HG03066 (cell line): ENCODE results near the gene KCNN2.
"Not testable (repeated sequence)": the region's sequence is repeated elsewhere in the genome, so short reads cannot be mapped to it uniquely, and the experiment has no call there.

Source experiments
- ATAC-seq: cut with Tn5 transposase; IDR thresholded peaks from one replicate; pipeline ENCODE4 v1.9.1; 2021; ENCODE audit warnings: low read depth; ENCODE audit not compliant: unreplicated experiment

KCNN2 gene

DNA sequence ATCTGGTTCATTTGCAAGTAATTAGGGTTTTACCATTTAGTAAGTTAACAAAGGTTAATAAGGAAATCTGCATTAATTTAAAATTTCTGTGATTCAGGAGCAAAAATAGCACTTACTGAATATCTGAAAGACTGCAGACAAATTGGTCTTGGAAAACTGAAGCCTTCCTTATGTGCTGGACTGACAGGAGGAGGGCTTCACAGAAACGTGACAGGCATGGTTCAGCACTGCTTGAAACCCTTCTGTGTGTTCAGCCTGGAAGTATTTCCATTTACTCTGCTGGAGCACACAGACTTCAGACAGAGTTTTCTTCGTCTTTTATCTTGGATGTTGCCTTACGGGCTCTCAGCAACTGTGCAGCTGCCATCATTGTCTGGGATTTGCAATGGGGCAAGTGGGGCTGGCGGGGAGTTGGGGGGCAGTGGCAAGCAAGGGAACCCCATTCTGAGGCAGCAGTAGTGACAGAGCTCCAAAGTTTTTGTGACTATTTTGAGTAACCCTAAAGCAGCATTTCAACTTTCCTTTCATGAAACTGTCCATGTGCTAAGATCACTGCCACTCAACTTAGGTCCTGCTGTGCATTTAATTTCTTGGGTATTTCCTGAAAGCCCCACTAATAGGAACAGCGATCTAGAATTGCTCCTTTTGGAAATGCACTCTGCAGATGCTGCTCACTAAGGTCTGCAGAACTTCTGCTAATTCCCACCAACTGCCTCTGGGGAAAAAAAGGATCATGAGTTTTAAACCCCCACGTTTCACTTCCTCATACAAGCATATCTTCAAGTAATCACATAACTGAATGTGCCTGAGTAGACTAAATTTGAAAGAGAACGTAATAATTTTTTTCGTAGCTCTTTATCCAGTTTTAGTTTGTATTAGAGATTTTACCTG is 56.6 kb downstream of the KCNN2 start:
- ATAC-seq: peak; percentile 94

DNA sequence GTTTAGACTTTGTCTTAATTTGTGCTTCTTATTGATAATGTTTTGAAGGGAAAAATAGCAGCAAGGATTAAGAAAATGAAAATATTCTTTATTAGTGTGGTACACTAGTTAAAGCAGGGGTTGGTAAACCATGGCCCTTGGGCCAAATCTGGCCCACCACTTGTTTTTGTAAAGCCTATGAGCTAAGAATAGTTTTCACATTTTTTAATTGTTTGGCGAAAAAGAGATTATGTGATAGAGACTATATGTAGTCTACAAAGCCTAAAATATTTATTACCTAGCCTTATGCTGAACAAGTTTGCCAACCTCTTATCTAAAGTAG is 57.2 kb downstream of the KCNN2 start:
- peak; percentile 20 for ATAC-seq

- no peak for ATAC-seq
Observed at GRCh38 chr5:114419959-114420358, 58.1 kb downstream of the KCNN2 start.

DNA sequence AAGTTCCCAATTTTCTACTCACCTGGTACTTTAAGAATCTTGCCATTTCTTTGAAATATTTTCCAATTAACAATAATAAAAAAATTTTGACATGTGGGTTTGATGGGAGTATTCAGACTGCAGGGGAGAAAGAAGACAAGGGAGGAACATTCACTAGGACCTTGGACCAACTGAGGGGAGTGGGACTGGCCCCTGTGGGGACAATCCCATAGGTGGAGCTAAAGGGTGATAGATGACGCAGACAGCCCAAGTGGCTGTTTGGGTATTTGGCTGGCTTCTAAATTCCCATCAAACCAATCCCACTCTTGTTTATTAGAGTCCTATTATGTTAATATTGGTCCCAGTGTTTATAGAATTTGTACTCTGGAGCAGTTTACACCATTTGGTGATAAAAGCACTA is 65.3 kb downstream of the KCNN2 start:
- no peak for ATAC-seq

DNA sequence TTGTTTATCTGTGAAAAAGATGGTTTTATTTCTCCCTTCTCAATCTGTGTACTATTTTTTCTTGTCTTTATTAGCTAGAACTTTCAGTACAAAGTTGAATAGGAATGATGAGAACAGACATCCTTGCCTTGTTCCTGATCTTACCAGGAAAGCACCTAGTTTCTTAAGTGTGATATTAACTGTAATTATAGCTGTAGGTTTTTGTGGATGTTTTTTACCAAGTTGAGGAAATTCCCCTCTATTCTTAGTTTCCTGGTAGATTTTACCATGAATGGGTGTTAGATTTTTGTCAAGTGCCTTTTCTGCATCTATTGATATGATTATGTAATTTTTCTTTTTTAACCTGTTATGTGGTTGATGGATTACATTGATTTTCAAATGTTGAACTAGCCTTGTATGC is 68.7 kb downstream of the KCNN2 start:
- no peak for ATAC-seq

- not testable (repeated sequence) for ATAC-seq
Observed at GRCh38 chr5:114432684-114433083, 70.8 kb downstream of the KCNN2 start.

DNA sequence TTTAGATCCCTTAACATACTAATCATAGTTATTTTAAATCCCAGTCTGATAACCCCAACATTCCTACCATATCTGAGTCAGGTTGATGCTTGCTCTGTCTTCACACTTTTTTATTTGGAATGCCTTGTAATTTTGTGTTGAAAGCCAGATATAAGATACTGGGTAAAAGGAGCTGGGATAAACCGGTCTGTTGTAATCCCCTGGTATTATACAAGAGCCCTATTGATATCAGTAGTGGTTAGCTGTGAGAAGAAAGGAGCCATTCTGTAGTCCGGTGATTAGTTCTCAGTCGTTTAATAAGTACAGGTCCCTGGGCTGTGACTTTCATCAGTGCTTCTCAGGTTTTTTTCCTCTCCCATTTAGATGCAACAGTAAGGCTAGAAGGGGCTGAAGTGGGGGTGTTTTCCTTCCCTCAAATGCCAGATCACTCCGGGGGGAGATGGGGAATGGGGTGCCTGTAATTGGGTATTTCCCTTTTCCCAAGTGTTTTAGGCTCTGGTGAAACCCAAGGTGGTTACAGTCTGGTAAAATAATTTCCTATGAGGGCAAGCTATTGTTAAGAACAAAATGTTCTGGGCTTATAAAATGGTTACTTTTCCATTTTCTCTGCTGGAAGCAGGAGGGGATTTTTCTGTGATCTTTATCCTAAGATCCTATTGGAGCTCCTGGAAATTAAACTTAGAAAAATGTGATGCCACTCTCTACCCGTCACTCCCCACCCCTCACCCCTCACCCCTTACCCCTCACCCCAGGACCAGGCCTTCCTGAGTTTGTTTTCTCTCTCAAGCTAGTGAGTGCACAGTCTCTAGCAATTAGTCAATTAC is 72.7 kb downstream of the KCNN2 start:
- no peak for ATAC-seq

DNA sequence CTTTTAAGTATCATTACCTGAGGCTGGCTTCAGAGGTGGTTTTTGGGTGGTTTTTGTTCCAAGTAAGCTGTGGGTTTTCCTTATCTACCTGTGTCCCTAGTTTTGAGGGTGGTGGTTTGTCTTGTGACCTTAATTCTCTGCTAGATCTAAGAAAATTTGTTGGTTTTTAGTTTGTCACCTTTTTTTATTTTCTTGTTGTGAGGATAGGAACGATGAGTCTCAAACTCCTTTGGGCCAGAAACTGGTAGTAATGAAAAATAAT is 73.3 kb downstream of the KCNN2 start:
- ATAC-seq: no peak

GRCh38 chr5:114435885-114436299 is 74.0 kb downstream of the KCNN2 start:
- peak; percentile 74 for ATAC-seq

- no peak for ATAC-seq
Observed at GRCh38 chr5:114437936-114438335, 76.1 kb downstream of the KCNN2 start.

DNA sequence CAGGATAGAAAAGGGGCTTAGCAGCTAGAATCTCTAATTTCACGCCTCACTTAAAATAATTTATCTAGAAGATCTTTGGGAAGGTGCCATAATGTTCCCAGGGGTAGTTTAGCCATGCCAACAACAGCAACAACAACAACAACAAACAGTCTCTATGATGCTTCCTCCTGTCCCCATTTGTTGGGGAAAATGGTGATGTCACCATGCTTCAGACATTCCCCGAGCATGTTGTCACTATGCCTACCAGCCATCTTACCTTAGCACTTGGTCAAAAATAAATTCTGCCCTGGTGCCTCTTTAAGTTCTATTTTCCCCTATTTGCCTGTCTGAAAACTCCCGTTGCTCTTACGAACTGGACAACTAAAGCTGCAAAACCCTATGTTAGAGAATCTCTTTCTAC is 76.6 kb downstream of the KCNN2 start:
- no peak for ATAC-seq

DNA sequence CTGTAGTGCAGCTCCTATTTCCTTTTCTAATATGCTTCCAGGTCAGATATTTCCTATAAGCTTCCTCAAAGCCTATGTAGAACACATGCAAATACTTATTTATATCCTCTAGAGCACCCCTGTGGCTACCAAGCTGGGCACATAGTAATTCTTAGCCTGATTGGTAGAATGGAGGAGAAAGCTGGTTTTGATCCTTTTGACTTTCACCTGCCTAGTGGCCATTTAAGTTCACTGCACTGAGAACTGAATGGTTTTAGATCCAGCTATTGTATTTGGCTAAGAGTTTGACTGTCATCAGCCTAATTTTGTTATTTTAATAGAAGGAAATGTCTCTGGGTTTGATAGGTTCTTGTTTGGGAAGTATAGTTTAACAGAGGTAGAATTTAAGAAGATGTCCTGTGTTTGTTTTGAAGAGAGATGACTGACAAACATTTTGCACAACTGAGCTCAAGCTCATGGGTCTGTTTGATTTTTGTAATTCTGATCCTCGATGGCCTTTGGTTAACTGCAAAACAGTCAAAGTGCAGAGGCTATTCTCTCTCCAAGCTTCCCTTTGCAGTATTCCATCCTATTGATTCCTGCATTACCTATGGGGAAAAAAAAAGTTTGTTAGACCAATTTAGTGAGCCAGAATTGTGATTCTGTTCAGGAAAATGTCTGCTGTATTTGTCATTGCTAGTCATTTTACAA is 85.4 kb downstream of the KCNN2 start:
- no peak for ATAC-seq

- ATAC-seq: no peak
Observed at GRCh38 chr5:114448481-114448880, 86.6 kb downstream of the KCNN2 start.

DNA sequence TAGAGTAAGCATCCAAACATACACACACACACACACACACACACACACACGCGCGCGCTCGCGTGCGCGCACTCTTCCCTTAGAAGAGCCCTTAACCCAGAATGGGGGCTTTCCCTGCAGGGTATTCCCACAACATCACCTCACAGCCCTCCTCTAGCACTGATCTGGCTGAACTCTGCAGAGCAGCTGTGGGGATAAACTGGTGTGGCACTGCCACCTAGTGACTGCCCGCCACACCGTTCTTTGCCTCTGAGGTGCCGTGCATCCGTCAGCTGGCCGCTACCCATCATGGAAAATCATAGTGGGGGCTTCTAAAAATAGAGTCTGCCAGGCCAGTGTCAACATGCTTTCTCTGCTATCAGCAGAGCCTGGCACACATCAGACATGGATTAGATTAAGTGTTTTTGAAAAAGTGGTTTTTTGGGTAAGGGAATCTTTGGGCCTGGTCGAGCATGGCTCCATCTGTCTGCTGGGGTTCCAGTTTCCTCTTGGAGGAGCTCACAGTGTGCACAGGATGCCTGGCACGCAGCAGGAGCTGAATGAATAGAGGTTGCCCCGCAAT is 88.1 kb downstream of the KCNN2 start:
- ATAC-seq: peak; percentile 98

DNA sequence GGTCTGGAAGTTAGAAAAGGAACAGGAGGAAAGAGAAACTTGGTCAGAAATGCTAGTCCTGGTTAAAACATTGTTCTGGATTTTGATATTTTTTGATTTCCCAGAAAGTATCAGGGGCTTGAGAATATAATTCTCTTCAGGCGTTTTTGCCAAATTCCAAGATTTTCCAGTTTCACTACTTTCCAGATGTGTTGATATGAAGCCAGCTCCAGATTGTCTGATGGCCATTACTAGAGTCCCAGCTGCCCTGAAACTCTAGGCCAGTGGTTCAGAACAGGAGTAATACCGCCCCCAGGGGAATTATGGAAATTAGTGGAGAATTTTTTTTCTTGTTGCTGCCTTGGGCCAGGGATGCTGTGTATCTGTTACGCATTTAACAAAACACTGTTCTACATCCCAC is 88.6 kb downstream of the KCNN2 start:
- ATAC-seq: no peak

- no peak for ATAC-seq
Observed at GRCh38 chr5:114458726-114459125, 96.9 kb downstream of the KCNN2 start.

GRCh38 chr5:114467171-114467570 is 105.3 kb downstream of the KCNN2 start:
- no peak for ATAC-seq

DNA sequence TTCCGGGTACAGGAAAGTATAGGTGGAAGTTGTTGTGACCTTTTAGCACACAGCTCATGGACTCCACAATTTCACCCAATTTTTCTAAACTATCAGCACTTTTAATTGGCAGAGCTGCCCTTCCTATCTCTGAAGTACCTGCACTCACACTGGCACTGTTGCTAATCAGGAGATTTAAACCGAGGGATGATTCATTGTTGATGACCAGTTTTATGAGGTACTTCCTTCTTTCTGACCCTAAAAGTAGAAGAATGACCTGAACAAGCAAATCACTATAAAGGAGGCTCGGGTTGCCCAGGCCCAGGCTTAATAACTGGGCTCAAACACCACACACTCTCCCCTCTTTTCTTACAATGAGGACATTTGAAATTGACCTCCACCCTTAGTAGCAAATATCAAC is 105.9 kb downstream of the KCNN2 start:
- no peak for ATAC-seq

- no peak for ATAC-seq
Observed at GRCh38 chr5:114469372-114469771, 107.5 kb downstream of the KCNN2 start.

DNA sequence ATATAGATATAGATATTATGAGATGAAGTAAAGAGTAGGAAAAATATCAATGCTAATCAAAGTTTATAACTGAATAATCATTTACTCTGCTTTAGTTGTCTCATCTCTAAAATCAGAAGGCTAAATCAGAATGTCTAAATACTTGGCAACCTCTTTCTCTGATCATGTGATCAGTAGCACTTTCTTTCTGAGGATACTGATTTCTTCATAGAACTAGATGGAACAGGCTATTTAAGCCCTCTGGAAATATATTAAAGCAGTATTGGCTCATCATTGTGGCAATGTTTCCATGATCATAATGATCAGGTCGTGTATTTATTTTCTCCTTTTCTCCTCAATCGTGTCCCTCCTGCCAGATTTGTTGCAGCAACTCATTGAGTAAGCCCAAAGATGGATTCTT is 109.7 kb downstream of the KCNN2 start:
- ATAC-seq: no peak

- ATAC-seq: no peak
Observed at GRCh38 chr5:114473541-114473940, 111.7 kb downstream of the KCNN2 start.
